Stimulated activated CD8-positive, alpha-beta memory T cell treated with anti-CD3 and anti-CD28 coated beads, Interleukin-12 subunit alpha, Interleukin-12 subunit beta, amount 100 ng/mL, for 4 hours (primary cell): ENCODE data around the gene CMTM3.
A peak's percentile ranks its signal among the peaks of the same experiment; 100 is the strongest.
"Not testable (repeated sequence)": the region's sequence is repeated elsewhere in the genome, so short reads cannot be mapped to it uniquely, and the experiment has no call there.

Experiments used
- DNase-seq: peaks from one replicate; pipeline ENCODE4 v3.0.0-alpha.2; 2020; ENCODE audit warnings: low read depth

CMTM3 gene

DNA sequence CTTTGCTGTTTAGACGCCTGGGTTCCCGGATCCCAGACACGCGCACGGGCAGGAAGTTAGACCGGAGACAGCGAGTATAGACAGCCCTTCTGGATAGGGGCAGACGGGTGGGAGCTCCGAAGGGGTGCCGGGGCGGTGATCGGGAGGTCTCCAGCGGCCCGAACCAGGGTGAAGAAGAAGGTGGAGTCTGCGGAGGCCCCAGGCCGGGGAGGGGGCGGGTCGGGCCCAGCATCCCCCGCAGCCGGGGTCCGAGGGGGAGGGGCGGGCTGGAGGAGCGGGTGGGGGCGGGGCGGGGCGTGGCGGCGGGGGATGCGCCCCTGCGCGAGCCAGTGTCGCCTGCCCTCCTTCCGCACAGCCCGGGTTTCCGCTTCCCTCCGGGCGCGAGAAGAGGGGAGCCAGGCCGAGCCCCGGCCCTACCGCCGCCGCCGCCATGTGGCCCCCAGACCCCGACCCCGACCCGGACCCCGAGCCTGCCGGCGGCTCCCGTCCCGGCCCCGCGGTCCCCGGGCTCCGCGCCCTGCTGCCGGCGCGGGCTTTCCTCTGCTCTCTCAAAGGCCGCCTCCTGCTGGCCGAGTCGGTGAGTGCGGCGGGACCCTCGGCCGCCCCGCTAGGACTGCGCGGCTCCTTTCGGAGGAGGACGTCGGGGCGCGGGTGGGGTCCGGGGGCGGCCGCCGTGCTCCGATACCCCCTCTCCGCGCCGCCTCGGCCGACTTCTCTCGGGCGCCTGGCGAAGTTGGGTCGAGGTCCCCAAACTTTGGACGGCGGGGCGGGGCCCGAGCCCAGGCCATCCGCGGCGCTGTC is at the start of gene CMTM3:
CMTM3 (plus strand) TSS at position 329 of the 801 bp plus-strand sequence; CDS start at position 431, 102 bp downstream.
- DNase-seq, result peak; percentile 61

- DNase-seq, result no peak
These were observed 44.4 kb upstream of the CMTM3 start for GRCh38 chr16:66560107-66560506.

DNA sequence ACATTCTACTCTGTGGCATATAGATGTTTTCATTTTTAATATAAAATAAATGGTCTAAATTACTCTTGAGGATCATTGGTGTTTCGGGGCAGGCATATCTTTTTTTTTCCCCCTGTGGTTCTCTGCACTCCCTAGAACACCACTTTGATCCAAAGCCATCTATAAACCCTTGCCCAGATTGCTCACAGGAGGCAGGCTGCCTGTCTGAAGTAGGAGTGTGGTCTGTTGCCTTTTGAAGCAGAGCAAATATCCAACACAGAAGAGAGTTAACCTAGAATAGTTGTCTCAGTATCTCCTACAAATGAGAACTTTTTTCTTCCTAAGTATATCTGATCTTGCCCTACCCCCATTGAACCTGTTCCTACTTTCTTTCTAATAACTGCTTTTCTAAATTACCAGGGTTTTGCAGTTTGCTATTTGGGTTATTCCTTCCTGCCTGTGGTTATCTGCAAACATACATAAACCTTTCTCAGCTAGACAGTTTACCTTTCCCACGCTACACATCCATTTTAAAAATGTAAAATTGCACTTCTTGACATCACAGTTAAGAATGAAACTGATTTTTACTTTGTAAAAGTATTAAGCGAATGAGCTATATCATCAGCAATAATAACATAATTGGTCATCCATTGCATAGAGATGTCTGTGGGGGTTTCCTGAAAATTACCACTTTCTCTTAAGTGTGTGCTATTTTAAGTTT is 43.0 kb upstream of the CMTM3 start:
- no peak for DNase-seq

DNA sequence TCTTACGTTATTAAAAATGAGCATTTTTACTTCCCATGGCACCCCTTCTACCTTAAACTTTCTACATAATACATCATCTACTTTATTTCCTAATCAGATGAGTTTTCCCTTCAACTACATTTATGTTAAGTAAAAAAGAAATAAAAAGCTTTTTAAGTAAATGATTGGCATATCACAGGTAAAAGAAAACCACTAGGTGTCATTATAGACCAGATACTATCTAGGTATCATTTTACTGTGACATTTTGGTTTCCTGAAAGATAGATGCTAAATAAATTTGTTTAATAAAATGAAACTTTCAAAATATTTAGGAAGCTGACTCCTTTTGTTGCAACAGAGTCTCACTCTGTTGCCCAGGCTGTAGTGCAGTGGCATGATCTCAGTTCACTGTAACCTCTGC is 42.1 kb upstream of the CMTM3 start:
- no peak for DNase-seq

- DNase-seq, result no peak
These were observed 41.5 kb upstream of the CMTM3 start for GRCh38 chr16:66562986-66563385.

- DNase-seq, result no peak
These were observed 40.8 kb upstream of the CMTM3 start for GRCh38 chr16:66563574-66564334.

DNA sequence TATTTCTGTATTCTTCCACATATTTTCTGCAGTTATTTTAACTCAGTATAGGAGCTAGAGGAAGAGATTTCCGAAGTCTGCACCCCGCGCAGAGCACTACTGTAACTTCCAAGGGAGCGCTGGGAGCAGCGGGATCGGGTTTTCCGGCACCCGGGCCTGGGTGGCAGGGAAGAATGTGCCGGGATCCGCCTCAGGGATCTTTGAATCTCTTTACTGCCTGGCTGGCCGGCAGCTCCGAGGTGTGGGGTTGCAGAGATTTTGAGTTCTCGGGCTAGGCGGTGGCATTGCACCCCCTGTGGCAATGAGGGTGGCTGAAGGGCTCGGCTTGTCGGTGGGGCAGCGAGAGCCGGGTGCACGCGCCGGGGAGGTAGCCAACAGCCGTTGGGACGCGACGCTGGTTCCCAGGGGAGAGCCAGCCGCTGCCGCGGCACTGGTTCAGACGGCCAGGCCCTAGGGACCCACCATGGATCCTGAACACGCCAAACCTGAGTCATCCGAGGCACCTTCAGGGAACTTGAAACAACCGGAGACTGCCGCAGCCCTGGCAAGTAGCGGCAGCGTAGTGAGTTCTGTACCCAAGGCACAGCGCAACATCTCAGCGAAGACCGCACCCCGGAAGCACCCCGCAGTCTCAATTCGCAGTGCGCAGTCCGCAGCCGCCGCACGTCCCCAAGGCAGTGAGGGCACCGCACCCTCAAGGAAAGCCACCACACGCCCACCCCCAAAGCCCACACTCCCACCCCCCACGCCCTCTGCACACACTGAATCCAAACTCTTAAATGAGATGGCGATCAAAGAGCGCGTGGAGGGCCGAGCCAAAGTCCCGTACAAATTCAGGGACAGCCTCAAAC is 38.2 kb upstream of the CMTM3 start, which contains the start of gene CMTM1:
CMTM1 (plus strand) TSS at position 389 of the 851 bp plus-strand sequence; CDS start at position 464, 75 bp downstream.
- no peak for DNase-seq

- not testable (repeated sequence) for DNase-seq
These were observed 37.2 kb upstream of the CMTM3 start for GRCh38 chr16:66567270-66567669.

- DNase-seq, result no peak
These were observed 36.1 kb upstream of the CMTM3 start for GRCh38 chr16:66568355-66568754.

DNA sequence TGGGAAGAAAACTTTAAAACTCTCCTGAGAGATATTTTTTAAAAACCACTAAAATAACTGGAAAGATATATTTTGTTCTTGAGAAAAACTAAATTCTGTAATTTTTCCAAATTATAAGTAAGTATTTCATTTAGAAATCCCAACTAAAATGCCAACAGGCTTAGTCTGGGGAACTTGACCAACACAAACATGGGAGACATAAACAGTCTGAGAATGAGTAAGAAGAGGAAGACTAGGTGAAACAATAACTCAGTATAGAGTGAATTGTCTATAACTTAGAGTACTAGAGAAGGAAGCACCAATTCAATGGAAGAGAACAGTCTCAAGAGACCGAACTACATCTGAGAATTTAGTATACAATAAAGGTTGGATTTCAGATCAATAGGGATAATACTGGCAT is 35.4 kb upstream of the CMTM3 start:
- DNase-seq, result no peak

- no peak for DNase-seq
These were observed 34.6 kb upstream of the CMTM3 start for GRCh38 chr16:66569827-66570405.

- DNase-seq, result no peak
These were observed 32.1 kb upstream of the CMTM3 start for GRCh38 chr16:66572356-66572755.

- DNase-seq, result no peak
These were observed 30.4 kb upstream of the CMTM3 start for GRCh38 chr16:66574081-66574480.

- no peak for DNase-seq
These were observed 30.0 kb upstream of the CMTM3 start for GRCh38 chr16:66574531-66574930.

DNA sequence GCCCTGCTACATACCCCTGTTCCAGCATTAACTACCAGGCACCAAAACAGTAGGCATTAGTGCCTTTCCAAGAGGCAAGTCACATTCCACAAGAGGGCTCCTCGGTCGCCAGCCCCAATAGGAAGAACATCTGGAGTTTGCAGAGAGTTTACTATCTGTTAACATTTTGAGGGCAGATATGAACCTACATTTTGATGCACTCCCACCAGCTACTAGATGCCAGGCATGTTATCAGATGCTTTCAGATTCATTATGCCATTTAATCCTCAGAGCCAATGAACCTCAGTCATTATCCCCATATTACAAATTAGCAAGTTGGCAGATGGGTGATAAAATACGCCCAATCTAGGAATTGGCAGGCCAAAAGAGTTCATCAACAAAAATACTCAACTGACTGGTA is 29.4 kb upstream of the CMTM3 start:
- no peak for DNase-seq

DNA sequence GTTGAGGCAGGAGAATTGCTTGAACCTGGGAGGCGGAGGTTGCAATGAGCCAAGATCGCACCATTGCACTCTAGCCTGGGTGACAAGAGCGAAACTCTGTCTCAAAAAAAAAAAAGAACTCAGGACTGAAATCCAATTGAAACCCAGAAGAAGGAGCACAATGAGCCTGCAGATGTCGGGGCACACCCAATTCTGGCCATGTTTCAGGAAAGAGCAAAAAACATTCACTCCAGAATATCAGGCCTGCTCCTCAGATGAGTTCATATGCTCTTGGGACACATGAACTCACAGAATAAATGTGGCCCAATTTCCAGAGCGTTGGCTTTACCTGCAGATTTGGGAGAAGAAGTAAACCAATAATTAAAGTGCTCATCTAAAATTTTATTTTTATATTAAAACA is 28.2 kb upstream of the CMTM3 start:
- DNase-seq, result no peak

GRCh38 chr16:66578651-66579531 is 25.6 kb upstream of the CMTM3 start, which contains the start of gene CMTM2:
CMTM2 (plus strand) TSS chr16:66579463; CDS start chr16:66579608, 145 bp downstream.
- DNase-seq, result no peak

DNA sequence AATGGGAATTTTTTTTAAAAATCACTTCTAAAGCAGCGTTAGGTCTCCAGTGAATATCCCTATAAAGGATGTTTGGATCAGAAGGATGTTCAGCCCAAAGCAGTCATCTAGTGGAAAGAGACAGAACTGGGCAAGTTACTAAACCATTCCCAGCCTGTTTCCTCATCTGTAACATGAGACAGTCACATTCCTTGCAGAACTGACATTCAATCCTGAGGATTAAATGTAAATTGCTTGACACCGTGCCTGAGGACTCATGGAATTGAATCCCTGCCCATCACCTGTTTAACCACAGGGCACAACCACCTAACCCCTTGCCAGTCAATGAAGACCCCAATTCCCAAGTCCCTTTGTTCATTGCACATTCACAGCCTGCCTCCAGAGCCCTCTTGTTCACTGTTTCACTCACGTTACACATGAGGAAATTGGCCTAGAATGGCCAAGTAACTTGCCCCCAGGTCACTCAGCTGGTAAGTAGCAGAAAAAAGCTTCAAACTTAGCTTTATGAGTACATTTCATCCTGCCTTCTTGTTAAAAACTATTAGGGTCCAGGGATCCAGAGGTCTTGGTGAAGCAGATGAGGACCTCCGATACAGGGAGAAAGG is 23.8 kb upstream of the CMTM3 start:
- DNase-seq, result no peak

DNA sequence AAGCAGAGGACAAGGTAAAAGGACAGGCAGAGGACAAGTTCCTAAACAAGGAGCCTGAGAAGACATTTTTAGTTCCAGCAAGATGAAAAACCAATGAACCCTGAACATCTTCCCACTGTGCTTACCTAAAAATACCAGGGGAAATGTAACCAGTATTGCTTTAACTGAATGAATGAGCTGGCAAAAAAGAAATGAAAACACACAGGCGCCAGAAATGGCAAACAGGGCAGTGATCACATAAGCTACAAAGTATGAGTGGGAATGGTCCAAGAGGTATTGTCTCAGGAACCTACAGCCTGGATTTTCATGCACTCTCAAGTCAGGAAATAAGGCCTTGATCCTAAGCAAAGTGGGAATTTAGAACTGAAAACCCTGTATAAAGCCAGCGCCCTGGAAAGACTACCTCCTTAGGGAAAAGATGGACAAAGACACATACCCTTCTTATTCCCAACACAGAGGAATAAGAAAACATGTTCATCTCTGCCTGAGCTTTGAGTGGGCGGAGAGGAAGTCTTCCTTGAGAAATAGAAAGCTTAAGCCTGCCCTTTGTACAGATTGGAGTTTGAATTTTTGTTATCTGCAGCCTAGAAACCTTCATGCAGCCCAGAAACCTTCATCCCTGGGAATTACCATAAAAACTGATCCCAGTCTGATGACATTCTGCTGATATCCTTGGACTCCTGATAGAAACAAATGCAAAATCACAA is 23.1 kb upstream of the CMTM3 start:
- no peak for DNase-seq
